ENCODE measurements around the gene ASB1. TPM values are rescaled to one million over a fixed set of nuclear protein-coding genes. Genes with fewer than 3 reads are reported as not detected.
A peak's percentile ranks its signal among the peaks of the same experiment; 100 is the strongest.

The ASB1 gene
- total and polyA plus RNA-seq, 2 of the 13 experiments (the other 11 are each of a cell fraction or from before 2014, with no cell fraction given) = 48.6 to 49.2 TPM

GRCh38 chr2:238449909-238450417 is 23.2 kb downstream of the ASB1 start (continued):
- TF ChIP-seq FUBP1 (CRISPR knock-in tag; IDR thresholded peaks at IDR 0.05; ENCODE audit: borderline replicate concordance) = no peak
- peak; percentile 69; the same call in 1 of the 2 replicates for TF ChIP-seq ZSCAN31 (CRISPR knock-in tag; IDR thresholded peaks at IDR 0.05; ENCODE audit: low read depth)
- TF ChIP-seq ZNF276 (CRISPR knock-in tag; IDR thresholded peaks at IDR 0.05; ENCODE audit: low read depth) = peak; percentile 93
- peak; percentile 97 for TF ChIP-seq ARNT2 (CRISPR knock-in tag; IDR thresholded peaks at IDR 0.05; ENCODE audit: low read depth)
- TF ChIP-seq ZNF607 (CRISPR knock-in tag; IDR thresholded peaks at IDR 0.05; ENCODE audit: borderline replicate concordance) = peak; percentile 95
- peak; percentile 100 for TF ChIP-seq ZNF614 (CRISPR knock-in tag; IDR thresholded peaks at IDR 0.05; ENCODE audit: borderline replicate concordance)
- peak; percentile 94; the same call in 1 of the 2 replicates for TF ChIP-seq ZNF337 (CRISPR knock-in tag; IDR thresholded peaks at IDR 0.05; ENCODE audit: borderline replicate concordance, low read depth)
- TF ChIP-seq CTCF (CRISPR knock-in tag; IDR thresholded peaks at IDR 0.05) = peak; percentile 58
- TF ChIP-seq IRF9 (CRISPR knock-in tag; IDR thresholded peaks at IDR 0.05; ENCODE audit: borderline replicate concordance) = peak; percentile 85
- TF ChIP-seq FLYWCH1 (CRISPR knock-in tag; IDR thresholded peaks at IDR 0.05) = no peak
- TF ChIP-seq WIZ (CRISPR knock-in tag; IDR thresholded peaks at IDR 0.05) = no peak
- no peak for TF ChIP-seq AGO1 (IDR thresholded peaks at IDR 0.05; ENCODE audit: low read depth, low read length, poor library complexity, severe bottlenecking)
- no peak; the same call in 1 of the 2 replicates for TF ChIP-seq ZNF619 (CRISPR knock-in tag; IDR thresholded peaks at IDR 0.05)
- TF ChIP-seq SMYD3 (CRISPR knock-in tag; IDR thresholded peaks at IDR 0.05) = peak; percentile 92
- TF ChIP-seq SRY (CRISPR knock-in tag; IDR thresholded peaks at IDR 0.05) = no peak; the same call in 1 of the 2 replicates
- peak; percentile 97 for TF ChIP-seq POGK (CRISPR knock-in tag; conservative IDR thresholded peaks at IDR 0.05)
- peak; percentile 92 for TF ChIP-seq ZNF605 (CRISPR knock-in tag; IDR thresholded peaks at IDR 0.05)
- TF ChIP-seq ZNF788 (CRISPR knock-in tag; IDR thresholded peaks at IDR 0.05; ENCODE audit: borderline replicate concordance) = peak; percentile 98
- peak; percentile 93 for TF ChIP-seq ZMYM2 (CRISPR knock-in tag; IDR thresholded peaks at IDR 0.05)
- TF ChIP-seq ZNF230 (CRISPR knock-in tag; IDR thresholded peaks at IDR 0.05) = peak; percentile 85; the same call in 1 of the 2 replicates
- no peak for TF ChIP-seq ZFYVE20 (CRISPR knock-in tag; IDR thresholded peaks at IDR 0.05; ENCODE audit: borderline replicate concordance, low read depth)

Data from HepG2 (cell line).